GM23338 (cell line): ENCODE data around the gene SLC6A11. TPM values are rescaled to one million over a fixed set of nuclear protein-coding genes. Genes with fewer than 3 reads are reported as not detected.

Source experiments
- ATAC-seq: fragments of 200-7000 bp; cut with Tn5 transposase; 3 replicates; pipeline ENCODE4 v1.9.1; 2020
- DNase-seq: peaks from one replicate; pipeline ENCODE4 v3.0.0-alpha.2; 2015; ENCODE audit warnings: low spot score
- H2AFZ ChIP-seq: fragments of 200-600 bp; sonication (generic); 2 replicates; pipeline ENCODE4 v1.8.0; 2016; ENCODE audit warnings: antibody characterized with exemption, mild to moderate bottlenecking, moderate library complexity
- H3F3A ChIP-seq: fragments of 200-600 bp; sonication (generic); replicated peaks from 2 replicates; pipeline ENCODE4 v1.8.0; 2017; ENCODE audit warnings: antibody characterized with exemption, mixed run types, low read depth
- H3K27ac ChIP-seq: fragments of 200-600 bp; sonication (generic); 2 replicates; pipeline ENCODE4 v1.6.1; 2016; ENCODE audit warnings: low read depth
- H3K27me3 ChIP-seq: fragments of 200-600 bp; sonication (generic); 2 replicates; pipeline ENCODE4 v1.8.0; 2016; ENCODE audit warnings: mild to moderate bottlenecking, mixed run types, moderate library complexity; ENCODE audit not compliant: insufficient read depth
- H3K36me3 ChIP-seq: fragments of 200-600 bp; sonication (generic); 2 replicates; pipeline ENCODE4 v1.8.0; 2016; ENCODE audit warnings: mild to moderate bottlenecking; ENCODE audit not compliant: insufficient read depth
- H3K4me1 ChIP-seq: fragments of 200-600 bp; sonication (generic); 2 replicates; pipeline ENCODE4 v1.8.0; 2016; ENCODE audit warnings: mild to moderate bottlenecking, moderate library complexity; ENCODE audit not compliant: insufficient read depth
- H3K4me2 ChIP-seq: fragments of 200-600 bp; sonication (generic); 2 replicates; pipeline ENCODE4 v1.7.1; 2017; ENCODE audit warnings: mixed run types
- H3K4me3 ChIP-seq: fragments of 200-600 bp; sonication (generic); 2 replicates; pipeline ENCODE4 v1.6.1; 2016; ENCODE audit warnings: mixed run types
- H3K79me2 ChIP-seq: fragments of 200-600 bp; sonication (generic); replicated peaks from 2 replicates; pipeline ENCODE4 v1.8.0; 2017; ENCODE audit warnings: mild to moderate bottlenecking; ENCODE audit not compliant: insufficient read depth
- H3K9me2 ChIP-seq: fragments of 200-600 bp; sonication (generic); 2 replicates; pipeline ENCODE4 v1.8.0; 2017; ENCODE audit not compliant: insufficient read depth
- H4K20me1 ChIP-seq: fragments of 200-600 bp; sonication (generic); replicated peaks from 2 replicates; pipeline ENCODE4 v1.8.0; 2017; ENCODE audit warnings: mild to moderate bottlenecking; ENCODE audit not compliant: insufficient read depth
- H3K27ac Mint-ChIP-seq: 2 replicates; pipeline ENCODE4 v1.8.0; 2020; ENCODE audit warnings: inconsistent platforms, mild to moderate bottlenecking, moderate library complexity, mixed read lengths
- H3K27me3 Mint-ChIP-seq: 3 replicates; pipeline ENCODE4 v1.8.0; 2022; ENCODE audit warnings: low read depth, mild to moderate bottlenecking, moderate library complexity, mixed read lengths, inconsistent platforms; ENCODE audit not compliant: insufficient read depth, poor library complexity
- H3K36me3 Mint-ChIP-seq: 3 replicates; pipeline ENCODE4 v1.8.0; 2021; ENCODE audit warnings: low read depth, mild to moderate bottlenecking, inconsistent platforms, moderate library complexity, mixed read lengths
- H3K4me1 Mint-ChIP-seq: 3 replicates; pipeline ENCODE4 v1.8.0; 2020; ENCODE audit warnings: mild to moderate bottlenecking, inconsistent platforms, mixed read lengths
- H3K4me3 Mint-ChIP-seq: 3 replicates; pipeline ENCODE4 v1.8.0; 2021; ENCODE audit warnings: moderate library complexity, mild to moderate bottlenecking, inconsistent platforms, mixed read lengths
- H3K9me3 Mint-ChIP-seq: 3 replicates; pipeline ENCODE4 v1.8.0; 2020; ENCODE audit warnings: moderate library complexity, mild to moderate bottlenecking, inconsistent platforms, mixed read lengths
- CREB1 ChIP-seq: fragments of 250-450 bp; sonication (Bioruptor Pico); IDR thresholded peaks from 2 replicates; pipeline ENCODE4 v1.5.0; 2020; ENCODE audit warnings: low read depth, mild to moderate bottlenecking, moderate library complexity
- ETS1 ChIP-seq: IDR thresholded peaks from 2 replicates; pipeline ENCODE4 v1.6.1; 2016; ENCODE audit warnings: antibody characterized with exemption
- EZH2phosphoT487 ChIP-seq: fragments of 200-600 bp; sonication (generic); IDR thresholded peaks from one replicate; pipeline ENCODE4 v1.8.1; 2018; ENCODE audit warnings: antibody characterized with exemption; ENCODE audit not compliant: unreplicated experiment
- JUNB ChIP-seq: IDR thresholded peaks from one replicate; pipeline ENCODE4 v1.6.1; 2016; ENCODE audit warnings: antibody characterized with exemption; ENCODE audit not compliant: unreplicated experiment
- NANOG ChIP-seq: IDR thresholded peaks from 2 replicates; pipeline ENCODE4 v1.6.1; 2016; ENCODE audit warnings: antibody characterized with exemption, borderline replicate concordance
- POLR2AphosphoS5 ChIP-seq: IDR thresholded peaks from 2 replicates; pipeline ENCODE4 v1.6.1; 2016; ENCODE audit warnings: antibody characterized with exemption, low read depth
- STAT1 ChIP-seq: IDR thresholded peaks from one replicate; pipeline ENCODE4 v1.6.1; 2016; ENCODE audit warnings: antibody characterized with exemption; ENCODE audit not compliant: unreplicated experiment
- ZNF114 ChIP-seq: fragments of 250-450 bp; sonication (Bioruptor Pico); IDR thresholded peaks from 2 replicates; pipeline ENCODE4 v1.5.0; 2020; ENCODE audit warnings: mild to moderate bottlenecking, moderate library complexity
- ZNF331 ChIP-seq: fragments of 250-450 bp; sonication (Bioruptor Pico); IDR thresholded peaks from 2 replicates; pipeline ENCODE4 v1.5.0; 2020; ENCODE audit warnings: low read depth, mild to moderate bottlenecking, moderate library complexity
- polyA plus RNA-seq: library from polyadenylated mRNA; unstranded; fragments of >200 nt; fragmentation: Nextera tagmentation; extraction: Ambion mirVana; gene quantifications from 2 replicates; pipeline ENCODE4 v1.2.1, GENCODE V29; 2016
- total RNA-seq: library from RNA; depleted of rRNA; stranded (reverse); fragments of >200 nt; shearing (Covaris generic); gene quantifications from 2 replicates; pipeline ENCODE4 v1.2.3, GENCODE V29; 2014
- TF ChIP-seq, protein P1 (sequence below): IDR thresholded peaks from one replicate; pipeline ENCODE4 v1.6.1; 2018; ENCODE audit warnings: antibody characterized with exemption; ENCODE audit not compliant: unreplicated experiment

SLC6A11 gene
- total and polyA plus RNA-seq, 2 experiments from 2014 or later: 0.47 to 1.1 TPM

- TF ChIP-seq NANOG: no peak
- TF ChIP-seq, protein P1, sequence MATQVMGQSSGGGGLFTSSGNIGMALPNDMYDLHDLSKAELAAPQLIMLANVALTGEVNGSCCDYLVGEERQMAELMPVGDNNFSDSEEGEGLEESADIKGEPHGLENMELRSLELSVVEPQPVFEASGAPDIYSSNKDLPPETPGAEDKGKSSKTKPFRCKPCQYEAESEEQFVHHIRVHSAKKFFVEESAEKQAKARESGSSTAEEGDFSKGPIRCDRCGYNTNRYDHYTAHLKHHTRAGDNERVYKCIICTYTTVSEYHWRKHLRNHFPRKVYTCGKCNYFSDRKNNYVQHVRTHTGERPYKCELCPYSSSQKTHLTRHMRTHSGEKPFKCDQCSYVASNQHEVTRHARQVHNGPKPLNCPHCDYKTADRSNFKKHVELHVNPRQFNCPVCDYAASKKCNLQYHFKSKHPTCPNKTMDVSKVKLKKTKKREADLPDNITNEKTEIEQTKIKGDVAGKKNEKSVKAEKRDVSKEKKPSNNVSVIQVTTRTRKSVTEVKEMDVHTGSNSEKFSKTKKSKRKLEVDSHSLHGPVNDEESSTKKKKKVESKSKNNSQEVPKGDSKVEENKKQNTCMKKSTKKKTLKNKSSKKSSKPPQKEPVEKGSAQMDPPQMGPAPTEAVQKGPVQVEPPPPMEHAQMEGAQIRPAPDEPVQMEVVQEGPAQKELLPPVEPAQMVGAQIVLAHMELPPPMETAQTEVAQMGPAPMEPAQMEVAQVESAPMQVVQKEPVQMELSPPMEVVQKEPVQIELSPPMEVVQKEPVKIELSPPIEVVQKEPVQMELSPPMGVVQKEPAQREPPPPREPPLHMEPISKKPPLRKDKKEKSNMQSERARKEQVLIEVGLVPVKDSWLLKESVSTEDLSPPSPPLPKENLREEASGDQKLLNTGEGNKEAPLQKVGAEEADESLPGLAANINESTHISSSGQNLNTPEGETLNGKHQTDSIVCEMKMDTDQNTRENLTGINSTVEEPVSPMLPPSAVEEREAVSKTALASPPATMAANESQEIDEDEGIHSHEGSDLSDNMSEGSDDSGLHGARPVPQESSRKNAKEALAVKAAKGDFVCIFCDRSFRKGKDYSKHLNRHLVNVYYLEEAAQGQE: peak; percentile 93
- Mint-ChIP-seq H3K4me3 (no peak overlapping the region), H3K36me3 (no peaks in the 10 kb centered on the region)
Measured at GRCh38 chr3:10964537-10965167, 148.6 kb downstream of the SLC6A11 start.

DNA sequence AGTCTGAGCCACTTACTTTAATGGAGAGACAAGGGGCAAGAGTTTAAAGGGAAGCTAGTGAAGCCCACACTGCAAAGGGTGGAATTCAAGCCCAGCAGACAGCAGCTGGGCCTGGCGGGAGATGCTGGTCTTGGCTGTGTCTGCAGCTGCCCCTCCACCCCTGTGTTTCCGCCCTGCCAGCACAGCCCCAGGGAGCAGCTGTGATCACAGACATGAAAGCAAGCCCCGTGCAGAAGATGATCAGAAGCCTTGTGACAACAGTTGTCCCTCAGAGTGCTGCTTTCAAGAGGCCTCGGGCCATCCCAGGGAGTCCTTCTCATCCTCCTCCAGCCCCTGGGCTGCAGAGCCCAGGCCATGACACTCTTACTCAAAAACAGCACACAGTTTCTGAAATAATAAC lies 152.4 kb downstream of the SLC6A11 start:
- no peak overlapping the region for H3K27ac Mint-ChIP-seq
- TF ChIP-seq JUNB: no peak
- no peak for TF ChIP-seq STAT1
- TF ChIP-seq ETS1: no peak
- TF ChIP-seq, protein P1: no peak
- no peak for TF ChIP-seq ZNF331 (CRISPR knock-in tag)
- TF ChIP-seq POLR2AphosphoS5: no peak
- no peak for TF ChIP-seq CREB1
- no peak for TF ChIP-seq EZH2phosphoT487
- TF ChIP-seq ZNF114: no peak

More at GRCh38 chr3:10964537-10965167, 148.6 kb downstream of the SLC6A11 start:
- Histone ChIP-seq H3F3A (no peaks in the 10 kb centered on the region), H3K9me2 (no peaks in the 10 kb centered on the region), H2AFZ (no peak overlapping the region), H3K79me2 (no peaks in the 10 kb centered on the region), H3K27me3 (no peaks in the 10 kb centered on the region), H4K20me1 (no peaks in the 10 kb centered on the region), H3K27ac (no peak overlapping the region), H3K4me3 (no peak overlapping the region), H3K4me1 (peaks cover 12% of the 10 kb centered on the region), H3K36me3 (no peaks in the 10 kb centered on the region), H3K4me2 (no peak overlapping the region)
- peaks cover 17% of the 10 kb centered on the region for H3K4me1 Mint-ChIP-seq
- DNase-seq (peak; percentile 78), ATAC-seq (peak; percentile 94)
- H3K27ac Mint-ChIP-seq: no peak overlapping the region
- H3K27me3 Mint-ChIP-seq: peaks cover 20% of the 10 kb centered on the region
- H3K9me3 Mint-ChIP-seq: no peaks in the 10 kb centered on the region

More for the DNA sequence above, 152.4 kb downstream of the SLC6A11 start:
- no peaks in the 10 kb centered on the region for H3K36me3 Mint-ChIP-seq
- no peaks in the 10 kb centered on the region for H3F3A ChIP-seq
- 0 out of 2 replicates have a peak, but pooled peaks cover 3% of the 10 kb centered on the region for H3K9me2 ChIP-seq
- H2AFZ ChIP-seq: peak overlapping the region; percentile 56
- DNase-seq (peak; percentile 24), ATAC-seq (peak; percentile 57)
- no peaks in the 10 kb centered on the region for H3K36me3 ChIP-seq
- peaks cover 12% of the 10 kb centered on the region for H3K4me1 ChIP-seq
- H3K4me3 ChIP-seq: no peak overlapping the region
- peaks cover 22% of the 10 kb centered on the region for H3K27me3 Mint-ChIP-seq
- peaks cover 34% of the 10 kb centered on the region for H3K4me1 Mint-ChIP-seq
- H3K27ac ChIP-seq: no peak overlapping the region
- H3K4me2 ChIP-seq: peak overlapping the region; percentile 61
- no peaks in the 10 kb centered on the region for H4K20me1 ChIP-seq
- H3K27me3 ChIP-seq: no peaks in the 10 kb centered on the region
- no peaks in the 10 kb centered on the region for H3K79me2 ChIP-seq
- no peak overlapping the region; the same call in 2 of the 3 replicates for H3K4me3 Mint-ChIP-seq
- no peaks in the 10 kb centered on the region for H3K9me3 Mint-ChIP-seq
